GM23338 (cell line): ENCODE results near the gene SLC35A1. TPM values are rescaled to one million over a fixed set of nuclear protein-coding genes. Genes with fewer than 3 reads are reported as not detected.
A peak's percentile ranks its signal among the peaks of the same experiment; 100 is the strongest.

Experiments used
- ATAC-seq: fragments of 200-7000 bp; cut with Tn5 transposase; 3 replicates; pipeline ENCODE4 v1.9.1; 2020
- DNase-seq: peaks from one replicate; pipeline ENCODE4 v3.0.0-alpha.2; 2015; ENCODE audit warnings: low spot score
- H2AFZ ChIP-seq: fragments of 200-600 bp; sonication (generic); 2 replicates; pipeline ENCODE4 v1.8.0; 2016; ENCODE audit warnings: antibody characterized with exemption, mild to moderate bottlenecking, moderate library complexity
- H3F3A ChIP-seq: fragments of 200-600 bp; sonication (generic); replicated peaks from 2 replicates; pipeline ENCODE4 v1.8.0; 2017; ENCODE audit warnings: antibody characterized with exemption, mixed run types, low read depth
- H3K27ac ChIP-seq: fragments of 200-600 bp; sonication (generic); 2 replicates; pipeline ENCODE4 v1.6.1; 2016; ENCODE audit warnings: low read depth
- H3K27me3 ChIP-seq: fragments of 200-600 bp; sonication (generic); 2 replicates; pipeline ENCODE4 v1.8.0; 2016; ENCODE audit warnings: mild to moderate bottlenecking, mixed run types, moderate library complexity; ENCODE audit not compliant: insufficient read depth
- H3K36me3 ChIP-seq: fragments of 200-600 bp; sonication (generic); 2 replicates; pipeline ENCODE4 v1.8.0; 2016; ENCODE audit warnings: mild to moderate bottlenecking; ENCODE audit not compliant: insufficient read depth
- H3K4me1 ChIP-seq: fragments of 200-600 bp; sonication (generic); 2 replicates; pipeline ENCODE4 v1.8.0; 2016; ENCODE audit warnings: mild to moderate bottlenecking, moderate library complexity; ENCODE audit not compliant: insufficient read depth
- H3K4me2 ChIP-seq: fragments of 200-600 bp; sonication (generic); 2 replicates; pipeline ENCODE4 v1.7.1; 2017; ENCODE audit warnings: mixed run types
- H3K4me3 ChIP-seq: fragments of 200-600 bp; sonication (generic); 2 replicates; pipeline ENCODE4 v1.6.1; 2016; ENCODE audit warnings: mixed run types
- H3K79me2 ChIP-seq: fragments of 200-600 bp; sonication (generic); replicated peaks from 2 replicates; pipeline ENCODE4 v1.8.0; 2017; ENCODE audit warnings: mild to moderate bottlenecking; ENCODE audit not compliant: insufficient read depth
- H3K9me2 ChIP-seq: fragments of 200-600 bp; sonication (generic); 2 replicates; pipeline ENCODE4 v1.8.0; 2017; ENCODE audit not compliant: insufficient read depth
- H4K20me1 ChIP-seq: fragments of 200-600 bp; sonication (generic); replicated peaks from 2 replicates; pipeline ENCODE4 v1.8.0; 2017; ENCODE audit warnings: mild to moderate bottlenecking; ENCODE audit not compliant: insufficient read depth
- H3K27ac Mint-ChIP-seq: 2 replicates; pipeline ENCODE4 v1.8.0; 2020; ENCODE audit warnings: inconsistent platforms, mild to moderate bottlenecking, moderate library complexity, mixed read lengths
- H3K27me3 Mint-ChIP-seq: 3 replicates; pipeline ENCODE4 v1.8.0; 2022; ENCODE audit warnings: low read depth, mild to moderate bottlenecking, moderate library complexity, mixed read lengths, inconsistent platforms; ENCODE audit not compliant: insufficient read depth, poor library complexity
- H3K36me3 Mint-ChIP-seq: 3 replicates; pipeline ENCODE4 v1.8.0; 2021; ENCODE audit warnings: low read depth, mild to moderate bottlenecking, inconsistent platforms, moderate library complexity, mixed read lengths
- H3K4me1 Mint-ChIP-seq: 3 replicates; pipeline ENCODE4 v1.8.0; 2020; ENCODE audit warnings: mild to moderate bottlenecking, inconsistent platforms, mixed read lengths
- H3K4me3 Mint-ChIP-seq: 3 replicates; pipeline ENCODE4 v1.8.0; 2021; ENCODE audit warnings: moderate library complexity, mild to moderate bottlenecking, inconsistent platforms, mixed read lengths
- H3K9me3 Mint-ChIP-seq: 3 replicates; pipeline ENCODE4 v1.8.0; 2020; ENCODE audit warnings: moderate library complexity, mild to moderate bottlenecking, inconsistent platforms, mixed read lengths
- CREB1 ChIP-seq: fragments of 250-450 bp; sonication (Bioruptor Pico); IDR thresholded peaks from 2 replicates; pipeline ENCODE4 v1.5.0; 2020; ENCODE audit warnings: low read depth, mild to moderate bottlenecking, moderate library complexity
- POLR2AphosphoS5 ChIP-seq: IDR thresholded peaks from 2 replicates; pipeline ENCODE4 v1.6.1; 2016; ENCODE audit warnings: antibody characterized with exemption, low read depth
- REST ChIP-seq: IDR thresholded peaks from one replicate; pipeline ENCODE4 v1.6.1; 2018; ENCODE audit warnings: antibody characterized with exemption; ENCODE audit not compliant: unreplicated experiment
- ZNF331 ChIP-seq: fragments of 250-450 bp; sonication (Bioruptor Pico); IDR thresholded peaks from 2 replicates; pipeline ENCODE4 v1.5.0; 2020; ENCODE audit warnings: low read depth, mild to moderate bottlenecking, moderate library complexity
- polyA plus RNA-seq: library from polyadenylated mRNA; unstranded; fragments of >200 nt; fragmentation: Nextera tagmentation; extraction: Ambion mirVana; gene quantifications from 2 replicates; pipeline ENCODE4 v1.2.1, GENCODE V29; 2016
- small RNA-seq: library from RNA; depleted of rRNA; stranded (forward); fragments of <200 nt; gene quantifications from one replicate; pipeline ENCODE3, GENCODE V24; 2014; ENCODE audit warnings: low replicate concordance
- total RNA-seq: library from RNA; depleted of rRNA; stranded (reverse); fragments of >200 nt; shearing (Covaris generic); gene quantifications from 2 replicates; pipeline ENCODE4 v1.2.3, GENCODE V29; 2014; rRNA removed

The SLC35A1 gene
- total and polyA plus RNA-seq, 2 experiments from 2014 or later, result 11.1 to 15.1 TPM

DNA sequence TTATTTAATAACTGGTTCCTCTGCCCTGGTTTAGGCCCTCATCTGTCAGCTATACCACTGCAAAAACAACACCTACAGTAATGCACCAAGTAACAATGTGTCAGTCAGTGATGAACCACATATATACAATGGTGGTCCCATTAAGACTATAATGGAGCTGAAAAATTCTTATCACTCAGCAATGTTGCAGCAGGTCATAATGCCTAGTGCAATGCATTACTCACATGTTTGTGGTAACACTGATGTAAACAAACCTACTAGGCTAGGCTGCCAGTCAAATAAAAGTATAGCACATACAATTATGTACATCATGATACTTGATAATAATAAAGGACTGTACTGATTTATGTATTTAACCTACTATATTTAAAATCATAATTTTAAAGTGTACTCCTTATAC is 85.7 kb downstream of the SLC35A1 start (continued):
- no peak for TF ChIP-seq REST
- no peak for TF ChIP-seq POLR2AphosphoS5
- TF ChIP-seq ZNF331 (CRISPR knock-in tag), result no peak

DNA sequence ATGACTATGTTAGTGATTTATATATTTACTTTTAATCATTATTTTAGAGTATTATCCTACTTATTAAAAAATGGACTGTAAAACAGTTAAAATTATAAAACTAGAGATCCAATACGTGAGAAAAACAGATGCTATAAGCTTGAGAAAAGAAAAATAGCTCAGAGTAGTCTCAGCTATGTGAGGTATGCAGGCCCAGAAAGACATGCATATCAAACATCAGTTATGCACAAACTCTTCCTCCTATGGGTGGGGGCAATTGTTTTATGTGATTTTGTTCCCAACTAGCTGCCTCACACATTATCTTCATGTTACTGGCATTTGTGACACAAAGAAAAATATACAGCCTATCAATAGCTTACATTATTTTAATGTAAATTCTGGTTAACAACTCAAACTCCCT is 88.2 kb downstream of the SLC35A1 start:
- Histone ChIP-seq H3K27ac (peak overlapping the region; percentile 67; the same call in 1 of the 2 replicates), H3F3A (no peaks in the 10 kb centered on the region), H3K36me3 (peaks cover 16% of the 10 kb centered on the region; the same call in 1 of the 2 replicates), H3K4me1 (peaks cover 7% of the 10 kb centered on the region), H3K9me2 (no peaks in the 10 kb centered on the region), H2AFZ (no peak overlapping the region), H3K4me2 (peak overlapping the region; percentile 60; the same call in 1 of the 2 replicates), H3K79me2 (peaks cover 10% of the 10 kb centered on the region), H3K4me3 (no peak overlapping the region), H3K27me3 (no peaks in the 10 kb centered on the region), H4K20me1 (peaks cover 2% of the 10 kb centered on the region; the same call in 1 of the 2 replicates)
- DNase-seq (peak; percentile 50), ATAC-seq (peak; percentile 60)
- peaks cover 6% of the 10 kb centered on the region; the same call in 2 of the 3 replicates for H3K4me1 Mint-ChIP-seq
- H3K36me3 Mint-ChIP-seq, result peaks cover 34% of the 10 kb centered on the region
- H3K4me3 Mint-ChIP-seq, result no peak overlapping the region
- no peaks in the 10 kb centered on the region for H3K9me3 Mint-ChIP-seq
- H3K27me3 Mint-ChIP-seq, result no peaks in the 10 kb centered on the region
- TF ChIP-seq CREB1 (CRISPR knock-in tag), result no peak
- no peak for TF ChIP-seq POLR2AphosphoS5
- peak overlapping the region; percentile 63 for H3K27ac Mint-ChIP-seq

Small RNAs within 50 kb of the gene (small RNA-seq; reads per million reads assigned to genes)
- not detected for gene AL049697.2
- gene RNU6-444P, result not detected

Other genes with a start within 250 kb of the SLC35A1 start
- gene SMIM8, start 150.4 kb upstream of the SLC35A1 start, total RNA-seq, result 8.9 and 11.4 TPM in 2 replicates
- 23.5 and 27.8 TPM in 2 replicates for gene SMIM8, start 150.4 kb upstream of the SLC35A1 start, polyA plus RNA-seq
- 2.1 and 2.7 TPM in 2 replicates for gene GJB7, start 143.7 kb upstream of the SLC35A1 start, total RNA-seq
- gene GJB7, start 143.7 kb upstream of the SLC35A1 start, polyA plus RNA-seq, result 2.3 and 2.8 TPM in 2 replicates
- gene C6orf163, start 128.2 kb upstream of the SLC35A1 start, total RNA-seq, result 2.3 and 3.1 TPM in 2 replicates
- 4.1 and 5.4 TPM in 2 replicates for gene C6orf163, start 128.2 kb upstream of the SLC35A1 start, polyA plus RNA-seq
- gene CFAP206, start 65.0 kb upstream of the SLC35A1 start, total RNA-seq, result not detected in 2 replicates
- gene CFAP206, start 65.0 kb upstream of the SLC35A1 start, polyA plus RNA-seq, result not detected in 2 replicates
- 29.6 and 31.8 TPM in 2 replicates for gene RARS2, start 117.0 kb downstream of the SLC35A1 start, total RNA-seq
- 33.9 and 38.5 TPM in 2 replicates for gene RARS2, start 117.0 kb downstream of the SLC35A1 start, polyA plus RNA-seq
- 53.1 and 64.9 TPM in 2 replicates for gene ORC3, start 117.2 kb downstream of the SLC35A1 start, total RNA-seq
- gene ORC3, start 117.2 kb downstream of the SLC35A1 start, polyA plus RNA-seq, result 78.4 and 80.7 TPM in 2 replicates
- gene AKIRIN2, start 229.3 kb downstream of the SLC35A1 start, total RNA-seq, result 57.4 and 62.1 TPM in 2 replicates
- 89.9 and 98.1 TPM in 2 replicates for gene AKIRIN2, start 229.3 kb downstream of the SLC35A1 start, polyA plus RNA-seq